OCI-LY7 (cell line): ENCODE results near the gene GAPDH.

Experiments used
- CTCF ChIP-seq: fragments of 200-600 bp; sonication (generic); conservative IDR thresholded peaks from 2 replicates; pipeline ENCODE4 v1.5.1; 2014; ENCODE audit warnings: mild to moderate bottlenecking, antibody characterized with exemption, low read length, moderate library complexity, mixed read lengths
- EZH2phosphoT487 ChIP-seq: fragments of 200-600 bp; sonication (generic); IDR thresholded peaks from 2 replicates; pipeline ENCODE4 v1.6.1; 2018; ENCODE audit warnings: low read depth, borderline replicate concordance, mild to moderate bottlenecking, mixed run types, antibody characterized with exemption, low read length, moderate library complexity, mixed read lengths

GRCh38 chr12:6523708-6524107 is 10.6 kb upstream of the GAPDH start:
- TF ChIP-seq CTCF (no peak), EZH2phosphoT487 (no peak)
